KOPT-K1 (cell line): ENCODE data around the gene PSMD11.

ENCODE experiments used
- H3K27ac ChIP-seq: fragments of 200-600 bp; sonication (generic); 2 replicates; pipeline ENCODE4 v1.5.1; 2016; ENCODE audit warnings: antibody characterized with exemption, mild to moderate bottlenecking, low read depth, low read length; ENCODE audit not compliant: poor library complexity, severe bottlenecking
- H3K36me3 ChIP-seq: fragments of 200-600 bp; sonication (generic); 2 replicates; pipeline ENCODE4 v1.5.1; 2017; ENCODE audit warnings: antibody characterized with exemption, mild to moderate bottlenecking, low read length, moderate library complexity; ENCODE audit not compliant: insufficient read depth
- H3K9me3 ChIP-seq: fragments of 200-600 bp; sonication (generic); 2 replicates; pipeline ENCODE4 v1.5.1; 2017; ENCODE audit warnings: antibody characterized with exemption, low read length, mild to moderate bottlenecking; ENCODE audit not compliant: insufficient read depth, poor library complexity, severe bottlenecking

PSMD11 gene

GRCh38 chr17:32452281-32452680 lies 8.0 kb downstream of the PSMD11 start:
- Histone ChIP-seq H3K27ac (no peak overlapping the region), H3K36me3 (peaks cover 98% of the 10 kb centered on the region), H3K9me3 (no peaks in the 10 kb centered on the region)

GRCh38 chr17:32453370-32453769 lies 9.1 kb downstream of the PSMD11 start:
- peaks cover 98% of the 10 kb centered on the region for H3K36me3 ChIP-seq
- H3K9me3 ChIP-seq: no peaks in the 10 kb centered on the region

GRCh38 chr17:32458371-32458770 lies 14.1 kb downstream of the PSMD11 start:
- H3K9me3 ChIP-seq: no peaks in the 10 kb centered on the region
- peaks cover 93% of the 10 kb centered on the region for H3K36me3 ChIP-seq
- H3K27ac ChIP-seq: peak overlapping the region; percentile 46

More at GRCh38 chr17:32453370-32453769, 9.1 kb downstream of the PSMD11 start:
- H3K27ac ChIP-seq: no peak overlapping the region

- Histone ChIP-seq H3K36me3 (peaks cover 93% of the 10 kb centered on the region), H3K27ac (no peak overlapping the region), H3K9me3 (no peaks in the 10 kb centered on the region)
These were observed 15.7 kb downstream of the PSMD11 start for GRCh38 chr17:32460054-32460453.

- no peak overlapping the region for H3K27ac ChIP-seq
- H3K36me3 ChIP-seq: peaks cover 93% of the 10 kb centered on the region
These were observed 17.2 kb downstream of the PSMD11 start for GRCh38 chr17:32461498-32461852.

GRCh38 chr17:32461853-32462617 lies 17.7 kb downstream of the PSMD11 start:
- H3K27ac ChIP-seq: no peak overlapping the region
- H3K36me3 ChIP-seq: peaks cover 94% of the 10 kb centered on the region
- H3K9me3 ChIP-seq: no peaks in the 10 kb centered on the region

More at GRCh38 chr17:32461498-32461852, 17.2 kb downstream of the PSMD11 start:
- H3K9me3 ChIP-seq: no peaks in the 10 kb centered on the region

- Histone ChIP-seq H3K27ac (no peak overlapping the region), H3K36me3 (peaks cover 95% of the 10 kb centered on the region), H3K9me3 (no peaks in the 10 kb centered on the region)
These were observed 19.0 kb downstream of the PSMD11 start for GRCh38 chr17:32463304-32463703.

GRCh38 chr17:32464374-32464773 lies 20.1 kb downstream of the PSMD11 start:
- H3K36me3 ChIP-seq: peaks cover 96% of the 10 kb centered on the region

GRCh38 chr17:32467949-32468348 lies 23.6 kb downstream of the PSMD11 start:
- Histone ChIP-seq H3K9me3 (no peaks in the 10 kb centered on the region), H3K36me3 (peaks cover 99% of the 10 kb centered on the region), H3K27ac (no peak overlapping the region)

More at GRCh38 chr17:32464374-32464773, 20.1 kb downstream of the PSMD11 start:
- Histone ChIP-seq H3K27ac (no peak overlapping the region), H3K9me3 (no peaks in the 10 kb centered on the region)

- H3K9me3 ChIP-seq: no peaks in the 10 kb centered on the region
- H3K27ac ChIP-seq: no peak overlapping the region
- peaks cover 100% of the 10 kb centered on the region for H3K36me3 ChIP-seq
These were observed 26.3 kb downstream of the PSMD11 start for GRCh38 chr17:32470405-32471167.

GRCh38 chr17:32471652-32472051 lies 27.3 kb downstream of the PSMD11 start:
- no peak overlapping the region for H3K27ac ChIP-seq
- no peaks in the 10 kb centered on the region for H3K9me3 ChIP-seq
- peaks cover 100% of the 10 kb centered on the region for H3K36me3 ChIP-seq

- Histone ChIP-seq H3K9me3 (no peaks in the 10 kb centered on the region), H3K27ac (no peak overlapping the region), H3K36me3 (peaks cover 100% of the 10 kb centered on the region)
These were observed 30.9 kb downstream of the PSMD11 start for GRCh38 chr17:32475258-32475657.

- H3K27ac ChIP-seq: no peak overlapping the region
- H3K36me3 ChIP-seq: peaks cover 100% of the 10 kb centered on the region
These were observed 32.9 kb downstream of the PSMD11 start for GRCh38 chr17:32477220-32477619.

GRCh38 chr17:32479074-32479617 lies 34.8 kb downstream of the PSMD11 start:
- Histone ChIP-seq H3K27ac (no peak overlapping the region), H3K9me3 (no peaks in the 10 kb centered on the region), H3K36me3 (peaks cover 95% of the 10 kb centered on the region)

More at GRCh38 chr17:32477220-32477619, 32.9 kb downstream of the PSMD11 start:
- H3K9me3 ChIP-seq: no peaks in the 10 kb centered on the region

GRCh38 chr17:32481193-32481592 lies 36.9 kb downstream of the PSMD11 start:
- Histone ChIP-seq H3K27ac (no peak overlapping the region), H3K9me3 (no peaks in the 10 kb centered on the region), H3K36me3 (peaks cover 74% of the 10 kb centered on the region)
